ENCODE data around the gene SGK1.

Gene SGK1

DNA sequence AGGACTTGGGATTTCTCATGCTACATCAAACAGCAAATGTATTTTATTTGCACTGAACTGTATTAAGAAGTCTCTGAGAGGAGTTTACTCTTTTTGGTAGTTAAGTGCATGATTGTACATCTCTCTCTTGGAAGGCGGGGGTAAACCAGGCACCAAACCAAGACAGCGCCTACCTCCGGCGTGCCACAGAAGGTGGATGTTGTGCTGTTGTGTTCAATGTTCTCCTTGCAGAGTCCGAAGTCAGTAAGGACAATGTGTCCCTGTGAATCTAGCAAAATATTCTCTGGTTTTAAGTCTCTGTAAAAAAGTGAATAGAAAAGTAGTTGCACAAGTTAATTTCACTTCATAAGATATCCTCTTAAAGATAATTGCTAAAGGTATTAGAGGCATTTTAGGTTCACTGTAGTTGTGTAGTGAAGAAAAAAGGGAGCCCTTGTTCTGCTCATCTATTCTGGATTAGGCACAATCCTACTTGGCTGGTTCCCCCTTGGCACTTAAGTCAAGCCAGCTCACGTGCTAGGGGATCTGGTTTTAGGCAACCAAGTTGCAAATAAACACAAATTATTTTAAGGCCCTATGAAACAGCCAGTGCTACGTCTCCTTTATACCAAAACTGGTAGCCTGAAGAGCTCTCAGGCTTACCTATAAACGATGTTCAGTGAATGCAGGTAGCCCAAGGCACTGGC, 145.7 kb downstream of the SGK1 start:
- peak overlapping the region; percentile 37 for H3K27ac Mint-ChIP-seq
- no peaks in the 10 kb centered on the region for H3K9me3 Mint-ChIP-seq
- peaks cover 3% of the 10 kb centered on the region for H3K27me3 Mint-ChIP-seq
- peak overlapping the region; percentile 99 for H3K4me3 Mint-ChIP-seq
- H3K4me1 Mint-ChIP-seq = peaks cover 62% of the 10 kb centered on the region
- no peak for DNase-seq
- CTCF ChIA-PET = interaction anchor here (0.7 to 2.2 kb wide), 6 partner anchors 15 to 710 kb away, joined by 3 to 10 read pairs (median 4); no protein-coding TSS in a partner anchor
- peaks cover 68% of the 10 kb centered on the region for H3K36me3 Mint-ChIP-seq

GRCh38 chr6:134171517-134171916, 146.4 kb downstream of the SGK1 start:
- CTCF ChIA-PET = interaction anchor here (0.8 to 2.2 kb wide), 5 partner anchors 15 to 711 kb away, joined by 3 to 10 read pairs (median 3); no protein-coding TSS in a partner anchor
- Mint-ChIP-seq H3K9me3 (no peaks in the 10 kb centered on the region), H3K27ac (peak overlapping the region; percentile 78), H3K27me3 (peaks cover 3% of the 10 kb centered on the region), H3K36me3 (peaks cover 70% of the 10 kb centered on the region), H3K4me3 (peak overlapping the region; percentile 99), H3K4me1 (peaks cover 55% of the 10 kb centered on the region)
- DNase-seq = no peak

DNA sequence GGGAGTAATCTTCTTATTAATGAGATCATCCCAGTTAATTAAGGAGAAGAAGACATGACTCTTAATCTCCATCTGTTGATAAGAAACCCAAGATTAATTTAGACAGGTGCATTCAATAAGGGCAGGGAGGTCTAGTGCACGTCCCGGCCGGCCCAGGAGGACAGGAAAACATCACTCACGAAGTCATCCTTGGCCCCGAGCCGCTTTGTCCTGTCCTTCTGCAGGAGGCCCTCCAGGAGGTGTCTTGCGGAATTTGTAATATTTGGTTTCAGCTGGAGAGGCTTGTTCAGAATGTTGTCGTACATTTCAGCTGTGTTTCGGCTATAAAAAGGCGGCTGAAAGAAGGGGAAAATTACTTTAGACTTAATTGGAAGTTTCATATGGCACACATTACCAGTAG, 147.1 kb downstream of the SGK1 start:
- DNase-seq = no peak
- Mint-ChIP-seq H3K27ac (no peak overlapping the region), H3K4me1 (peaks cover 51% of the 10 kb centered on the region), H3K4me3 (peak overlapping the region; percentile 99), H3K27me3 (peaks cover 3% of the 10 kb centered on the region), H3K9me3 (no peaks in the 10 kb centered on the region), H3K36me3 (peaks cover 70% of the 10 kb centered on the region)
- CTCF ChIA-PET = interaction anchor here (1.5 to 2.2 kb wide), 2 partner anchors 15 to 470 kb away, joined by 5 to 10 read pairs; no protein-coding TSS in a partner anchor

DNA sequence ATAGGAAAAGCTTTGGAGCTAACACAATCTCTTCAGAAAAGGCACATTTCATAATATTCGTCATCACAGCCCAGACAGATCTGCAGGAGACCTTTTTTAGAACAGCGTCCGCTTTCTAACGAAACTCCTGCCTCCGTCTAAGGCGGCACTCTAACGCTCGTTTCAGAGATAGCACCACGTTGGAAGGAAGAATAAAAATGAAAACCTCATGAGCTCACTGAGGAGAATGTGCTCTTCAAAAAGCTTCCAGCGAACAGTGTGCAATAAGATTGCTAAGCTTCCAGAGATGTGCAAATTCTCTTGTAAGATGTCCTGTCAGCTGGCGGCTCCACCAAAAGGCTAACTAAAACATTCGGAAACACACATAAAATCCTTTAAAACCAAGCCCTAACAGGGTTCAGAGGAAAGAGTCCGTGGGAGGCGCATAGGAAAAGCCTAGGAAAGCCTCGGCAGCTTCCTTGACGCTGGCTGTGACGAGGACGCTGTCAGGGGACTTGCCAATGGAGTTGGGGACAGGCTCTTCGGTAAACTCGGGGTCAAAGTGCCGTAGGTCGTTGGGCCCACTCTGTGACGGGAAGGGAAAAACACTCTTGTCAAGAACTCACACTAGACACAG, 147.9 kb downstream of the SGK1 start:
- H3K9me3 Mint-ChIP-seq = no peaks in the 10 kb centered on the region
- peaks cover 48% of the 10 kb centered on the region for H3K4me1 Mint-ChIP-seq
- peaks cover 70% of the 10 kb centered on the region for H3K36me3 Mint-ChIP-seq
- no peak for DNase-seq
- peaks cover 3% of the 10 kb centered on the region for H3K27me3 Mint-ChIP-seq
- H3K27ac Mint-ChIP-seq = no peak overlapping the region
- peak overlapping the region; percentile 99 for H3K4me3 Mint-ChIP-seq
- CTCF ChIA-PET = interaction anchor here (0.8 kb wide), 1 partner anchor 770 kb away, joined by 3 read pairs; no protein-coding TSS in a partner anchor

DNA sequence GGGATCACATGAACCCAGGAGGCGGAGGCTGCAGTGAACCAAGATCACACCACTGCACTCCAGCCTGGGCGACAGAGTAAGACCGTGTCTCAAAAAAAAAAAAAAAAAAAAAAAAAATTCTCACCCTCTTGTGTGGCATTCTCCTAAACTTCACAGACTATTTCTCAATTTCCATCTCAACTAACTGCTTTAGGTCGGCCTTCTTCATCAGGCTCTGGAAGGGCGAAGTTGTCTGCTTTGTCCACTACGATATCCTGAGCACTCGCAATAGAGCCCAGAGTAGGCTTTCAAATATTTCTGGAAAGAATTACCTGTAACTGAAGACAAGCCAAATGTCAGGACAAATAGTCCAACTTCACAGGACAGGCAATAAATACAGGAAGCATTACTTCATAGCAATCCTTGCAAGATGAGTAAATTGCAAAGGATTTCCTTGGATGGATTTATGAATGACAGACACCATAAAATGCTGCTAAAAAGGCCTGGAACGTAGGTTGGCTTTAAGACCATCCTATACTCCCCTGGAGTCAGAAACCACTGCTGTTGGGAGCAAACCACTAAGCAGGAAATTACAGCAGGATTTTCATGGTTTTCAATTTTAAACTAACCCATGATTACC, 149.2 kb downstream of the SGK1 start:
- no peaks in the 10 kb centered on the region for H3K9me3 Mint-ChIP-seq
- CTCF ChIA-PET = no interaction called here
- no peak overlapping the region for H3K27ac Mint-ChIP-seq
- peaks cover 44% of the 10 kb centered on the region for H3K4me1 Mint-ChIP-seq
- H3K4me3 Mint-ChIP-seq = no peak overlapping the region
- no peaks in the 10 kb centered on the region for H3K27me3 Mint-ChIP-seq
- peaks cover 62% of the 10 kb centered on the region for H3K36me3 Mint-ChIP-seq
- DNase-seq = no peak

- H3K4me1 Mint-ChIP-seq = peaks cover 25% of the 10 kb centered on the region
- CTCF ChIA-PET = interaction anchor here (0.9 to 2.7 kb wide), 4 partner anchors 10 to 774 kb away, joined by 3 to 20 read pairs (median 5); no protein-coding TSS in a partner anchor
- no peak for DNase-seq
These were observed 151.2 kb downstream of the SGK1 start for GRCh38 chr6:134166511-134167261.

DNA sequence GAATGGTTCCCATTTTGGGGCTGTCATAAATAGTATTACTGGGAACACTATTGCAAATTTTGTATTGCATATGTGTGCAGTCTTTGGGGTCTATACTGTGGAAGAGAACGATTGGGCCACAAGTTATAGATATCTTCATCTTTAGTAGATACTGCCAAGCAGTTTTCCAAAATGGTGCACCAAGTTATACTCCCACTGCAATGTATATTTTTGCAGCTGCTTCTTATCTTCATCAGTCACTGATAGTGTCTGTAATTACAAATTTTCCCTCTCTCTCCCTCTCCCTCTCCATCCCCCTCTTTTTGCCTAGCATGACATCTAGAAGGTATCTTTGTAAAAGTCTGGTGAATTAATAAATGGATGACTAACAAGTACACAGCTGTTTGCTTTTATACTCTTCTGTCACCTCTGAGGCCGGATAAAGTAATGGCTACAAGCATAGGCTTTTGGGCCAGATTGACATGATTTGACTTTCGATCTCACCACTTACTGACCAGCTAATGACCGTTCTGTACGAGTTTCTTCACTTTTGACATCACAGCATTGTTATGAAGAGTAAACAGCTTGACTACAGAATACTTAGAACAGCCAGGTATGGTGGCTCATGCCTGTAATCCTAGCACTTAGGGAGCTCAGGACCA, 152.2 kb downstream of the SGK1 start:
- peaks cover 31% of the 10 kb centered on the region for H3K36me3 Mint-ChIP-seq
- DNase-seq = no peak
- no peaks in the 10 kb centered on the region for H3K27me3 Mint-ChIP-seq
- CTCF ChIA-PET = interaction anchor here (0.8 to 2.7 kb wide), 6 partner anchors 9 to 775 kb away, joined by 3 to 20 read pairs (median 4); no protein-coding TSS in a partner anchor
- no peaks in the 10 kb centered on the region for H3K9me3 Mint-ChIP-seq
- peaks cover 15% of the 10 kb centered on the region for H3K4me1 Mint-ChIP-seq
- H3K27ac Mint-ChIP-seq = no peak overlapping the region
- no peak overlapping the region for H3K4me3 Mint-ChIP-seq

More at GRCh38 chr6:134166511-134167261, 151.2 kb downstream of the SGK1 start:
- Mint-ChIP-seq H3K36me3 (peaks cover 41% of the 10 kb centered on the region), H3K27me3 (no peaks in the 10 kb centered on the region), H3K27ac (no peak overlapping the region), H3K9me3 (no peaks in the 10 kb centered on the region), H3K4me3 (no peak overlapping the region)

GRCh38 chr6:134164300-134164699, 153.6 kb downstream of the SGK1 start:
- DNase-seq = no peak
- Mint-ChIP-seq H3K4me1 (peaks cover 2% of the 10 kb centered on the region), H3K4me3 (no peak overlapping the region), H3K27ac (no peak overlapping the region), H3K9me3 (no peaks in the 10 kb centered on the region), H3K36me3 (peaks cover 19% of the 10 kb centered on the region), H3K27me3 (no peaks in the 10 kb centered on the region)
- CTCF ChIA-PET = interaction anchor here (0.6 to 2.7 kb wide), 5 partner anchors 8 to 658 kb away, joined by 3 to 20 read pairs (median 3); no protein-coding TSS in a partner anchor

- Mint-ChIP-seq H3K9me3 (no peaks in the 10 kb centered on the region), H3K36me3 (peaks cover 6% of the 10 kb centered on the region), H3K4me3 (no peak overlapping the region), H3K27me3 (no peaks in the 10 kb centered on the region), H3K27ac (no peak overlapping the region), H3K4me1 (no peaks in the 10 kb centered on the region)
- DNase-seq = no peak
- CTCF ChIA-PET = interaction anchor here (1.0 to 1.2 kb wide), 2 partner anchors 11 to 719 kb away, joined by 3 read pairs; no protein-coding TSS in a partner anchor
These were observed 155.0 kb downstream of the SGK1 start for GRCh38 chr6:134162932-134163331.

GRCh38 chr6:134161041-134161440, 156.9 kb downstream of the SGK1 start:
- no peak for DNase-seq
- H3K27me3 Mint-ChIP-seq = no peaks in the 10 kb centered on the region

DNA sequence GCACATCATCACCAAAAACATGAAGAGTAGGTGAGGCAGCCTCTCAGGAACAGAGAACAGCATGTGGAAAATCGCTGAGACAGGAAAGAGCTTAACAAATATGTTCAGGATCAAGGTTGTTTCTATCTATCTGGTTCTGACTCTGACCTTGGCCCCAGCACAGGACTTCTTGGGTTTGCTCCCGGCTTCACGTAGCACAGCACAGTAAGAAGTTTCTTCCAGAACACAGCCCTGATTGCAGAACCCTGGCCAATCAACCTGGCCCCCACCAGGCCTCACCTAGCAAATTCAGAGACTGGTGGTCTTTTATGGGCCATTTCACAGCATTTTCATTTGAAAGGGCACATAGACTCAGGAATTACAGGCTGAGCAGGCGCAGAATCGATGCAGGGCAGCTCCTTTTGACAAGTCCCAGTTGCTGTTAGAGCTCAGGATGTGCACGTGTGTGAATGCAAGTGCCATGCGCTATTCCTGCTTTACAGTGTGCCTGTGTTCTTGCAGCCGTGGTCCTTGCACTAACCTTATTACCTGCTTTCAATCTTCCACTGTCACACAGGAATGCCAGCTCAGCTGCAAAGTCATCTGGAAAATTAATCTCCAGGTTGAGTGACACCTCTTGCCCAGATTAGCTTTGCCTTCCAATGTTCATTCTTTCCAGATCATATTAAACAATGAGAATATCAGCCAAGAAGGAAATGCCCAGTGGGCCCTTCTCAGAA, 165.0 kb downstream of the SGK1 start:
- Mint-ChIP-seq H3K27me3 (no peaks in the 10 kb centered on the region), H3K4me3 (no peak overlapping the region), H3K36me3 (no peaks in the 10 kb centered on the region), H3K4me1 (no peaks in the 10 kb centered on the region), H3K9me3 (no peaks in the 10 kb centered on the region), H3K27ac (no peak overlapping the region)
- CTCF ChIA-PET = interaction anchor here (0.7 to 6.2 kb wide), 3 partner anchors 14 to 776 kb away, joined by 3 to 35 read pairs (median 4); no protein-coding TSS in a partner anchor
- DNase-seq = no peak

More at GRCh38 chr6:134161041-134161440, 156.9 kb downstream of the SGK1 start:
- CTCF ChIA-PET = no interaction called here
- Mint-ChIP-seq H3K9me3 (no peaks in the 10 kb centered on the region), H3K27ac (no peak overlapping the region), H3K36me3 (no peaks in the 10 kb centered on the region), H3K4me3 (no peak overlapping the region), H3K4me1 (no peaks in the 10 kb centered on the region)

- H3K4me3 Mint-ChIP-seq = no peak overlapping the region
These were observed 169.3 kb downstream of the SGK1 start for GRCh38 chr6:134148566-134148965.

More at GRCh38 chr6:134148566-134148965, 169.3 kb downstream of the SGK1 start:
- no peaks in the 10 kb centered on the region for H3K36me3 Mint-ChIP-seq
- no peaks in the 10 kb centered on the region for H3K9me3 Mint-ChIP-seq
- no peak for DNase-seq
- H3K27ac Mint-ChIP-seq = no peak overlapping the region
- H3K27me3 Mint-ChIP-seq = no peaks in the 10 kb centered on the region
- no peaks in the 10 kb centered on the region for H3K4me1 Mint-ChIP-seq
- CTCF ChIA-PET = interaction anchor here (0.7 to 1.2 kb wide), 3 partner anchors 10 to 37 kb away, joined by 3 to 4 read pairs (median 4); no protein-coding TSS in a partner anchor
